HG02885 (cell line): ENCODE results near the gene AGBL3.
A peak's percentile ranks its signal among the peaks of the same experiment; 100 is the strongest.
"Not testable (repeated sequence)": the region's sequence is repeated elsewhere in the genome, so short reads cannot be mapped to it uniquely, and the experiment has no call there.

Experiments
- ATAC-seq: cut with Tn5 transposase; IDR thresholded peaks from one replicate; pipeline ENCODE4 v1.9.1; 2021; ENCODE audit warnings: mild to moderate bottlenecking; ENCODE audit not compliant: unreplicated experiment, poor library complexity

AGBL3 gene

GRCh38 chr7:135164357-135165061 lies 178.2 kb downstream of the AGBL3 start:
- no peak for ATAC-seq

- ATAC-seq, result no peak
These were observed 179.6 kb downstream of the AGBL3 start for GRCh38 chr7:135165862-135166261.

GRCh38 chr7:135166338-135166990 lies 180.2 kb downstream of the AGBL3 start:
- no peak for ATAC-seq

- no peak for ATAC-seq
These were observed 181.1 kb downstream of the AGBL3 start for GRCh38 chr7:135167365-135167917.

GRCh38 chr7:135168001-135168400 lies 181.7 kb downstream of the AGBL3 start:
- ATAC-seq, result no peak

- ATAC-seq, result no peak
These were observed 182.3 kb downstream of the AGBL3 start for GRCh38 chr7:135168489-135169140.

- peak; percentile 48 for ATAC-seq
These were observed 183.0 kb downstream of the AGBL3 start for GRCh38 chr7:135169141-135169963.

GRCh38 chr7:135169964-135170273 lies 183.6 kb downstream of the AGBL3 start:
- ATAC-seq, result peak; percentile 15

GRCh38 chr7:135170274-135170997 lies 184.1 kb downstream of the AGBL3 start, which contains the start of gene CYREN:
CYREN (minus strand) TSS chr7:135170707; CDS start chr7:135168922, 1,785 bp downstream.
- ATAC-seq, result peak; percentile 80

GRCh38 chr7:135170998-135171481 lies 184.7 kb downstream of the AGBL3 start:
- ATAC-seq, result peak; percentile 24

- not testable (repeated sequence) for ATAC-seq
These were observed 185.4 kb downstream of the AGBL3 start for GRCh38 chr7:135171581-135172291.

GRCh38 chr7:135173916-135174315 lies 187.6 kb downstream of the AGBL3 start:
- not testable (repeated sequence) for ATAC-seq

- no peak for ATAC-seq
These were observed 188.6 kb downstream of the AGBL3 start for GRCh38 chr7:135174941-135175340.

- no peak for ATAC-seq
These were observed 189.6 kb downstream of the AGBL3 start for GRCh38 chr7:135175931-135176330.

GRCh38 chr7:135177028-135177696 lies 190.9 kb downstream of the AGBL3 start:
- no peak for ATAC-seq

GRCh38 chr7:135178364-135178763 lies 192.1 kb downstream of the AGBL3 start:
- ATAC-seq, result no peak

- no peak for ATAC-seq
These were observed 193.1 kb downstream of the AGBL3 start for GRCh38 chr7:135179321-135179925.

GRCh38 chr7:135180122-135180521 lies 193.8 kb downstream of the AGBL3 start:
- no peak for ATAC-seq
